Measurements from ENCODE around the gene LARGE1.

- no peak for TF ChIP-seq EZH2 (IDR thresholded peaks at IDR 0.05; ENCODE audit: insufficient read depth, poor library complexity, severe bottlenecking)
- TF ChIP-seq EZH2phosphoT487 (IDR thresholded peaks at IDR 0.05; ENCODE audit: insufficient read depth, low read depth) = no peak
Measured at GRCh38 chr22:33771136-33771535, 149.1 kb downstream of the LARGE1 start.

Measured in GM23248 (cell line).